ENCODE results near the gene ANKRD52. TPM values are rescaled to one million over a fixed set of nuclear protein-coding genes. Genes with fewer than 3 reads are reported as not detected.
"Not testable (repeated sequence)": the region's sequence is repeated elsewhere in the genome, so short reads cannot be mapped to it uniquely, and the experiment has no call there.

Gene ANKRD52
- total RNA-seq, 2 experiments from 2014 or later: 54.5 to 55.0 TPM

GRCh38 chr12:56296295-56296694 is 38.1 kb upstream of the ANKRD52 start:
- ATAC-seq (no peak), DNase-seq (no peak)
- Mint-ChIP-seq H3K4me3 (no peak overlapping the region), H3K27ac (no peak overlapping the region), H3K27me3 (ENCODE audit: low read depth) (no peaks in the 10 kb centered on the region), H3K36me3 (ENCODE audit: low read depth) (peaks cover 44% of the 10 kb centered on the region), H3K9me3 (ENCODE audit: insufficient read depth) (no peaks in the 10 kb centered on the region), H3K4me1 (ENCODE audit: low read depth) (peaks cover 52% of the 10 kb centered on the region)
- ChIA-PET POLR2A (interaction anchor here (0.7 kb wide), 1 partner anchor 20 kb away, joined by 3 read pairs; the partner anchor contains the start of gene CNPY2), CTCF (interaction anchor here (0.8 to 1.7 kb wide), 3 partner anchors 25 to 38 kb away, joined by 3 to 6 read pairs (median 4); partner anchors contain the start of gene ANKRD52)

DNA sequence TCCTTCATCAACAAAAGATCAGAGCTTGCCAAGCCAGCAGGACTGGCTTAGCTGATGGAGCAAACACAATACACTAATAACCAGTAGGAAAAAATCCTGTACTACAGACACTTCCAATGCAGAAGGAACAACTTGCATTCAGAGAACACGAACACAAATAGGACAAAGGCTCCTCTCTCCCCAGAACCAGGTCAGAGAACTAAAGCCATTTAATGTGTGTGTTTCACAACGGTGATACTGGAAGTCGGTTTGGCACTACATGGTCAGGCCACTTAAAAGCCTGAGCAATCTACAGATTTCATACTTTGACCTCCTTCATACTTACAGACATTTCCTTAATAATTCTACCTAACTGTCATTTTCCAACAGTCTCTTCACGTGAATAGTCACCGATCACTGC is 35.6 kb upstream of the ANKRD52 start:
- Mint-ChIP-seq H3K27ac (no peak overlapping the region), H3K36me3 (ENCODE audit: low read depth) (peaks cover 50% of the 10 kb centered on the region), H3K9me3 (ENCODE audit: insufficient read depth) (no peaks in the 10 kb centered on the region), H3K4me3 (no peak overlapping the region), H3K4me1 (ENCODE audit: low read depth) (peaks cover 50% of the 10 kb centered on the region), H3K27me3 (ENCODE audit: low read depth) (no peaks in the 10 kb centered on the region)
- no peak for DNase-seq
- ATAC-seq: no peak
- ChIA-PET CTCF (no interaction called here), POLR2A (no interaction called here)

DNA sequence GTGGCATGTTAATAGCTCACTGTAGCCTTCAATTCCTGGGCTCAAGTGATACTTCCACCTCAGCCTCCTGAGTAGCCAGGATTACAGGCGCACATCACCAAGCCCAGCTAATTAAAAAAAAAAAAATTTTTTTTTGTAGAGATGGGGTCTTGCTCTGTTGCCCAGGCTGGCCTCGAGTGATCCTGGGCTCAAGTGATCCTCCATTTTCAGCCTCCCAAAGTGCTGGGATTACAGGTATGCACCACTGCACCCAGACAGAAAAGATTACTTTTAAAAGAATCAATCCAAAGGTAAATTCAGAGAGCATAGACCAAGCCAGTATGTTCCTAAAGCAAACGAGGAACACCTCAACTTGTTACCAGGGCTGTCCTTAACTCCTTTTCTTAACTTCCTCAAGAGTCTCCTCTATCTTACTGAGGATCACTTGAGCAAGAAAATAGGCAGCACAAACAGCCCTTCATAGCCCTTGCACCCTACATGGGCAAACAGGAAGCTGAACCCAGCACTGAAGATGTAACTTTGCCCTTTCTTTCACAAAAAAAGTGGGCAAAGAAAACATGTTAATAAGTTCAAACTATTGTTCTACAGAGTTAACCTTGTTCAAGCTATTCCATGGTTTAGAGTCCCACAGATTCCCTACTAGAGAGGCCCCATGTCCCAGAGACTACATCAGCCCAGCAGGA is 30.7 kb upstream of the ANKRD52 start:
- POLR2A ChIA-PET: interaction anchor here (0.6 to 1.1 kb wide), 3 partner anchors 10 to 72 kb away, joined by 3 to 5 read pairs (median 3); partner anchors contain the start of gene CNPY2

GRCh38 chr12:56286044-56286830 is 28.1 kb upstream of the ANKRD52 start:
- Mint-ChIP-seq H3K4me3 (no peak overlapping the region), H3K9me3 (ENCODE audit: insufficient read depth) (no peaks in the 10 kb centered on the region), H3K27me3 (ENCODE audit: low read depth) (no peaks in the 10 kb centered on the region), H3K36me3 (ENCODE audit: low read depth) (peaks cover 51% of the 10 kb centered on the region), H3K4me1 (ENCODE audit: low read depth) (peaks cover 20% of the 10 kb centered on the region), H3K27ac (no peak overlapping the region)
- POLR2A ChIA-PET: interaction anchor here (1.0 kb wide), 1 partner anchor 10 kb away, joined by 3 read pairs; no protein-coding TSS in a partner anchor
- no peak for DNase-seq
- CTCF ChIA-PET: interaction anchor here (1.0 to 2.0 kb wide), 2 partner anchors 8 to 20 kb away, joined by 3 to 8 read pairs; partner anchors contain the start of gene COQ10A
- no peak for ATAC-seq

More for the DNA sequence above, 30.7 kb upstream of the ANKRD52 start:
- Mint-ChIP-seq H3K9me3 (ENCODE audit: insufficient read depth) (no peaks in the 10 kb centered on the region), H3K27me3 (ENCODE audit: low read depth) (no peaks in the 10 kb centered on the region), H3K27ac (peak overlapping the region; percentile 66), H3K4me1 (ENCODE audit: low read depth) (peaks cover 31% of the 10 kb centered on the region), H3K4me3 (no peak overlapping the region), H3K36me3 (ENCODE audit: low read depth) (peaks cover 33% of the 10 kb centered on the region)
- no peak for DNase-seq
- ATAC-seq: no peak
- CTCF ChIA-PET: interaction anchor here (2.5 to 3.7 kb wide), 3 partner anchors 19 to 99 kb away, joined by 6 to 18 read pairs (median 12); partner anchors contain the start of gene SMARCC2

GRCh38 chr12:56284263-56284662 is 26.1 kb upstream of the ANKRD52 start:
- CTCF ChIA-PET: interaction anchor here (1.4 kb wide), 1 partner anchor 15 kb away, joined by 4 read pairs; no protein-coding TSS in a partner anchor
- H3K4me3 Mint-ChIP-seq; POLR2A ChIA-PET; H3K9me3 Mint-ChIP-seq (ENCODE audit: insufficient read depth); DNase-seq; ATAC-seq; H3K27me3 Mint-ChIP-seq (ENCODE audit: low read depth); H3K27ac Mint-ChIP-seq: not testable (repeated sequence)
- H3K36me3 Mint-ChIP-seq (ENCODE audit: low read depth): peaks cover 47% of the 10 kb centered on the region
- peaks cover 11% of the 10 kb centered on the region for H3K4me1 Mint-ChIP-seq (ENCODE audit: low read depth)

DNA sequence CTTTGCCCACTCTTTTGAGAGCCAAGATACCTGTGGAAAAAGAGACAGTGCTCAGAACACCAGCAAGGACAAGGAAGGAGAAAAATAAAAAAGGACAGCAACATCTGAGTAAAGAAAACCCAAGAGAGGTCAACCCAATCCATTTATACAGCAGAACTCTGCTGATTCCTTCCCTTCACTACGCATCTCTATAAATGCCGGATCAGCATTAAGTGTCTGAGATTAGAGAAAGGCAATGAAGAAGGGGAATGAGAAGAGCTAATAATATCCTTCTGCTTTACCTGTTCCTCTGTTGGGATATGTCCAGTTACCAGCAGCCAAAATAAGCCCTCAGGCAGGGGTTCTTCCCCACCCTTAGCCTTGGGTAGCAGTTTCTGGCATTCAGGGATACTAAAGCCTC is 24.4 kb upstream of the ANKRD52 start:
- Mint-ChIP-seq H3K9me3 (ENCODE audit: insufficient read depth) (no peaks in the 10 kb centered on the region), H3K27me3 (ENCODE audit: low read depth) (no peaks in the 10 kb centered on the region), H3K36me3 (ENCODE audit: low read depth) (peaks cover 50% of the 10 kb centered on the region)

DNA sequence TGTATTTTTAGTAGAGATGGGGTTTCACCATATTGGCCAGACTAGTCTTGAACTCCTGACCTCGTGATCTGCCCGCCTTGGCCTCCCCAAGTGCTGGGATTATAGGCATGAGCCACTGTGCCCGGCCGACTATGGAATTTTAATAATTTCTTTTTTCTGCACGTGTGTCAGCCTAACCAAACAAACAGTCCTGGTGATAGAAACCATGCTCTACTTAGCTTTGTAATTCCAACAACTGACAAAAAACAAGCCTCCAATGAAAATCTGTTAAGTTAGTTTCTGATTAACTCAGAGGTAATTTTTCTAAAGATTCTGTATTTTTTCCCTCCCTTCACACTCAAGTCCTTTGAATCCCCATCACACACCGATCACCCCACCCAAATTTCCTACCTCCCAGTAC is 23.8 kb upstream of the ANKRD52 start:
- no peaks in the 10 kb centered on the region for H3K9me3 Mint-ChIP-seq (ENCODE audit: insufficient read depth)
- CTCF ChIA-PET: no interaction called here

More for the DNA sequence above, 24.4 kb upstream of the ANKRD52 start:
- ChIA-PET POLR2A (interaction anchor here (0.8 kb wide), 1 partner anchor 9 kb away, joined by 3 read pairs; no protein-coding TSS in a partner anchor), CTCF (no interaction called here)
- Mint-ChIP-seq H3K4me3 (no peak overlapping the region), H3K27ac (no peak overlapping the region), H3K4me1 (ENCODE audit: low read depth) (peaks cover 3% of the 10 kb centered on the region)
- ATAC-seq (no peak), DNase-seq (no peak)

DNA sequence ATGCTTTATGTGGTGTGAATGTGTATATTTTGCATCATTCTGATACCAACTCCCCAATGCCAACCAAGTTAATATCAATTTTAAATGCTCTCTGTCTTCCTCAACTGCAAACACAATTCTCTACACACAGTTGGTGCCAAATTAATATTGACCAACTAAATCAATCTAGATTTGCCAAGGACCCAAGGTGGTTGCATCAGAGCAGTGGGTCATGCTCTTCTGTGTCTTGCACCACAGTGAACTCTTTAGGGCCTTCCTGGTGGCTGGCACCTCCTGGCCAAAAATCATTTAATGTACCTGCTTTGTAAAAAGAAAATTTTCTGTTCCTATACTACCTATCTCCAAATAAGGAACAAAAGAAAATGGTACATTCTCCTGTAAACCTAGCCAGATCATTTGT is 22.7 kb upstream of the ANKRD52 start:
- ATAC-seq (no peak), DNase-seq (no peak)
- POLR2A ChIA-PET: no interaction called here
- H3K9me3 Mint-ChIP-seq (ENCODE audit: insufficient read depth): no peaks in the 10 kb centered on the region
- CTCF ChIA-PET: no interaction called here
- H3K4me1 Mint-ChIP-seq (ENCODE audit: low read depth): no peaks in the 10 kb centered on the region
- no peak overlapping the region for H3K27ac Mint-ChIP-seq
- H3K4me3 Mint-ChIP-seq: no peak overlapping the region
- peaks cover 46% of the 10 kb centered on the region for H3K36me3 Mint-ChIP-seq (ENCODE audit: low read depth)
- H3K27me3 Mint-ChIP-seq (ENCODE audit: low read depth): no peaks in the 10 kb centered on the region

More for the DNA sequence above, 23.8 kb upstream of the ANKRD52 start:
- Mint-ChIP-seq H3K27me3 (ENCODE audit: low read depth) (no peaks in the 10 kb centered on the region), H3K4me1 (ENCODE audit: low read depth) (peaks cover 3% of the 10 kb centered on the region), H3K36me3 (ENCODE audit: low read depth) (peaks cover 50% of the 10 kb centered on the region), H3K4me3 (no peak overlapping the region), H3K27ac (no peak overlapping the region)
- POLR2A ChIA-PET: no interaction called here
- ATAC-seq (no peak), DNase-seq (no peak)

DNA sequence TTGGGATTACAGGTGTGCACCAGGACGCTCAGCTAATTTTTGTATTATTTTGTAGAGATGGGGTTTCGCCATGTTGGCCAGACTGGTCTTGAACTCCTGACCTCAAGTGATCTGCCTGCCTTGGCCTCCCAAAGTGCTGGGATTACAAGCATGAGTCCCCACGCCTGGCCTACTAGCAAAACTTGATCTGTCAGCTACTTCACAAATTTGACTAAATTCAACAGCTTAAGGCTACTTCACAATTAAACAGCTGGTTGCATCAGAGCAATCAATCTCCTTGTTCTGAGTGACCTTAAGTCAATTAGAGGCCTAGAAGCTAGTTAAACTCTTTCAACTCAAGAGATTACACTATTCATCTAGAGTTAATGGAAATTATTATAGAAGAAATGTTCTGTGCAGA is 20.7 kb upstream of the ANKRD52 start:
- ATAC-seq (no peak), DNase-seq (no peak)
- Mint-ChIP-seq H3K9me3 (ENCODE audit: insufficient read depth) (no peaks in the 10 kb centered on the region), H3K4me3 (no peak overlapping the region), H3K36me3 (ENCODE audit: low read depth) (peaks cover 55% of the 10 kb centered on the region), H3K4me1 (ENCODE audit: low read depth) (no peaks in the 10 kb centered on the region), H3K27me3 (ENCODE audit: low read depth) (no peaks in the 10 kb centered on the region), H3K27ac (no peak overlapping the region)
- CTCF ChIA-PET: interaction anchor here (1.0 to 1.6 kb wide), 4 partner anchors 12 to 185 kb away, joined by 3 to 4 read pairs (median 4); partner anchors contain the start of gene COQ10A
- POLR2A ChIA-PET: interaction anchor here (1.3 kb wide), 1 partner anchor 13 kb away, joined by 4 read pairs; no protein-coding TSS in a partner anchor

DNA sequence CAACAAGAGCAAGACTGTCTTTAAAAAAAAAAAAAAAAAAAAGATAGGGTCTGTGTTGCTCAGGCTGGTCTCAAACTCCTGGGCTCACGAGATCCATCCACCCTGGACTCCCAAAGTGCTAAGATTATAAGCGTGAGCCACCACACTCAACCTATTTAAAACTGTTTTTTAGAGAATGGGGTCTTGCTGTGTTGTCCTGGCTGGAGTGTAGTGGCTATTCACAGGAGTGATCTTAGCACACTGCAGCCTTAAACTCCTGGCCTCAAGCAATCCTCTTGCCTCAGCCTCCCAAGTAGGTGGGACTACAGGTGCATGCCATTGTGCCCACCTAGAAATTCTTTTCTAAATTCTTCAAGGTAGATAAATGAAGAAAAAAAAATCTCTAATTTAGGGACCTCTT is 16.1 kb upstream of the ANKRD52 start:
- CTCF ChIA-PET: interaction anchor here (1.2 kb wide), 1 partner anchor 36 kb away, joined by 3 read pairs; no protein-coding TSS in a partner anchor
- Mint-ChIP-seq H3K27ac (no peak overlapping the region), H3K36me3 (ENCODE audit: low read depth) (peaks cover 60% of the 10 kb centered on the region), H3K9me3 (ENCODE audit: insufficient read depth) (no peaks in the 10 kb centered on the region), H3K4me3 (no peak overlapping the region), H3K4me1 (ENCODE audit: low read depth) (no peaks in the 10 kb centered on the region), H3K27me3 (ENCODE audit: low read depth) (no peaks in the 10 kb centered on the region)
- no peak for ATAC-seq
- no peak for DNase-seq
- POLR2A ChIA-PET: no interaction called here

- DNase-seq; CTCF ChIA-PET; H3K9me3 Mint-ChIP-seq (ENCODE audit: insufficient read depth); ATAC-seq; H3K4me1 Mint-ChIP-seq (ENCODE audit: low read depth); H3K27ac Mint-ChIP-seq; H3K4me3 Mint-ChIP-seq; H3K27me3 Mint-ChIP-seq (ENCODE audit: low read depth): not testable (repeated sequence)
- H3K36me3 Mint-ChIP-seq (ENCODE audit: low read depth): peaks cover 58% of the 10 kb centered on the region
- POLR2A ChIA-PET: interaction anchor here (1.0 kb wide), 1 partner anchor 10 kb away, joined by 3 read pairs; no protein-coding TSS in a partner anchor
These were observed 14.3 kb upstream of the ANKRD52 start for GRCh38 chr12:56272468-56272867.

Data from activated CD8-positive, alpha-beta T cell treated with anti-CD3 and anti-CD28 coated beads, Interleukin-2, amount 10 ng/mL, durations not matched to agents 7 days and 5 days (primary cell).